ENCODE measurements around the gene MAPK10. TPM values are rescaled to one million over a fixed set of nuclear protein-coding genes. Genes with fewer than 3 reads are reported as not detected.

The MAPK10 gene
- total RNA-seq, 4 donors from 2014 or later: 4.1 to 50.0 (median 9.4) TPM

- intact Hi-C loops (cut with DNase I; ENCODE audit: low total_unique reads) (no loop called here), in situ Hi-C loops (cut with MboI; ENCODE audit: low pct_ligation_motif_present in 1 of 4, low pct_unique_long_range_greater_than_20kb in 1 of 4, low sequenced_read_pairs in 3 of 4) (no loop called here)
- no peaks in the 10 kb centered on the region for H3K27me3 ChIP-seq
- no peak for DNase-seq
- TF ChIP-seq CTCF (IDR thresholded peaks at IDR 0.05) (no peak), EP300 (IDR thresholded peaks at IDR 0.05; ENCODE audit: low read depth) (no peak), POLR2A (IDR thresholded peaks at IDR 0.05) (no peak), POLR2AphosphoS5 (IDR thresholded peaks at IDR 0.05) (no peak)
- H3K27ac ChIP-seq: no peak overlapping the region
- no peaks in the 10 kb centered on the region for H3K4me1 ChIP-seq
- H3K36me3 ChIP-seq: no peaks in the 10 kb centered on the region
- 87 to 100% methylated on average over 1 of the region's 1 CpG for WGBS, 2 donors (ENCODE audit: low coverage in 1 of 2)
- no peak overlapping the region for H3K4me3 ChIP-seq
- H3K9me3 ChIP-seq: no peaks in the 10 kb centered on the region
Measured at GRCh38 chr4:86398187-86398586, 38.3 kb upstream of the MAPK10 start.

GRCh38 chr4:86393749-86394148 is 33.9 kb upstream of the MAPK10 start:
- Histone ChIP-seq H3K36me3 (no peaks in the 10 kb centered on the region), H3K4me3 (no peak overlapping the region), H3K27me3 (no peaks in the 10 kb centered on the region), H3K4me1 (no peaks in the 10 kb centered on the region), H3K27ac (no peak overlapping the region), H3K9me3 (no peaks in the 10 kb centered on the region)
- 76 to 79% methylated on average over 4 of the region's 4 CpGs for WGBS, 2 donors (ENCODE audit: low coverage in 1 of 2)
- TF ChIP-seq POLR2AphosphoS5 (IDR thresholded peaks at IDR 0.05) (no peak), POLR2A (IDR thresholded peaks at IDR 0.05) (no peak), CTCF (IDR thresholded peaks at IDR 0.05) (no peak), EP300 (IDR thresholded peaks at IDR 0.05; ENCODE audit: low read depth) (no peak)
- intact Hi-C loops (cut with DNase I; ENCODE audit: low total_unique reads) (no loop called here), in situ Hi-C loops (cut with MboI; ENCODE audit: low pct_ligation_motif_present in 1 of 4, low pct_unique_long_range_greater_than_20kb in 1 of 4, low sequenced_read_pairs in 3 of 4) (no loop called here)
- DNase-seq: no peak

DNA sequence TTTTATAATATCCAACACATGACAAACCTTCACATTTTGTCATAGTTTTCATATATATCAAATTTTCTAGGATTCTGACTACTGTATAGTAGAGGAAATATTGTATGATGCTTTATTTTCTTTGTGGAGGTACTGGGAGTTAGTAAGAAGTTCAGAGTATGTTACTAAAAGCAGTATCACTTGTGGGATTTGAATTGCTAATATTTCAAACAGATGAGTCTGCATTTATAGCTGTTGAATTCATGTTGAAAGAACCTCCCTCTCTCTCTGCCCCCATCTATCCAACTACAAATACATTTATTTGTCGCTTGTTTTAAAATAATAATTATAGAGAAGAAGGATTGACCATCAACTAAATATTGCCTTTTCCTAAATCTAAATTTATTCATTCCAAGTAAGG is 29.8 kb upstream of the MAPK10 start:
- DNase-seq: no peak
- Histone ChIP-seq H3K27me3 (no peaks in the 10 kb centered on the region), H3K36me3 (no peaks in the 10 kb centered on the region), H3K4me3 (no peak overlapping the region), H3K9me3 (no peaks in the 10 kb centered on the region), H3K4me1 (no peaks in the 10 kb centered on the region), H3K27ac (no peak overlapping the region)
- intact Hi-C loops (cut with DNase I; ENCODE audit: low total_unique reads) (no loop called here), in situ Hi-C loops (cut with MboI; ENCODE audit: low pct_ligation_motif_present in 1 of 4, low pct_unique_long_range_greater_than_20kb in 1 of 4, low sequenced_read_pairs in 3 of 4) (no loop called here)
- 85 to 95% methylated on average over 1 of the region's 1 CpG for WGBS, 2 donors (ENCODE audit: low coverage in 1 of 2)
- TF ChIP-seq CTCF (IDR thresholded peaks at IDR 0.05) (no peak), EP300 (IDR thresholded peaks at IDR 0.05; ENCODE audit: low read depth) (no peak), POLR2AphosphoS5 (IDR thresholded peaks at IDR 0.05) (no peak), POLR2A (IDR thresholded peaks at IDR 0.05) (no peak)

GRCh38 chr4:86388252-86388651 is 28.4 kb upstream of the MAPK10 start:
- Histone ChIP-seq H3K4me1 (no peaks in the 10 kb centered on the region), H3K27me3 (no peaks in the 10 kb centered on the region), H3K36me3 (no peaks in the 10 kb centered on the region), H3K27ac (no peak overlapping the region), H3K4me3 (no peak overlapping the region), H3K9me3 (no peaks in the 10 kb centered on the region)
- in situ Hi-C loops (cut with MboI; ENCODE audit: low pct_ligation_motif_present in 1 of 4, low pct_unique_long_range_greater_than_20kb in 1 of 4, low sequenced_read_pairs in 3 of 4): no loop called here
- no peak for DNase-seq
- intact Hi-C loops (cut with DNase I; ENCODE audit: low total_unique reads): no loop called here
- 64 to 67% methylated on average over 1 of the region's 1 CpG for WGBS, 2 donors (ENCODE audit: low coverage in 1 of 2)
- TF ChIP-seq POLR2A (IDR thresholded peaks at IDR 0.05) (no peak), POLR2AphosphoS5 (IDR thresholded peaks at IDR 0.05) (no peak), EP300 (IDR thresholded peaks at IDR 0.05; ENCODE audit: low read depth) (no peak)

GRCh38 chr4:86386817-86387415 is 27.1 kb upstream of the MAPK10 start:
- Histone ChIP-seq H3K27me3 (no peaks in the 10 kb centered on the region), H3K36me3 (no peaks in the 10 kb centered on the region), H3K4me3 (no peak overlapping the region), H3K9me3 (no peaks in the 10 kb centered on the region), H3K27ac (no peak overlapping the region), H3K4me1 (no peaks in the 10 kb centered on the region)
- in situ Hi-C loops (cut with MboI; ENCODE audit: low pct_ligation_motif_present in 1 of 4, low pct_unique_long_range_greater_than_20kb in 1 of 4, low sequenced_read_pairs in 3 of 4): no loop called here
- no peak for DNase-seq
- TF ChIP-seq EP300 (IDR thresholded peaks at IDR 0.05; ENCODE audit: low read depth) (no peak), CTCF (IDR thresholded peaks at IDR 0.05) (no peak), POLR2A (IDR thresholded peaks at IDR 0.05) (no peak), POLR2AphosphoS5 (IDR thresholded peaks at IDR 0.05) (no peak)
- 61 to 65% methylated on average over 4 to 6 of the region's 6 CpGs for WGBS, 2 donors (ENCODE audit: low coverage in 1 of 2)
- intact Hi-C loops (cut with DNase I; ENCODE audit: low total_unique reads): no loop called here
